ENCODE measurements around the gene SERHL2. TPM values are rescaled to one million over a fixed set of nuclear protein-coding genes. Genes with fewer than 3 reads are reported as not detected.
"Not testable (repeated sequence)": the region's sequence is repeated elsewhere in the genome, so short reads cannot be mapped to it uniquely, and the experiment has no call there.

SERHL2 gene
- polyA plus RNA-seq, 1 donor from 2014 or later: 0.99 TPM

- no peaks in the 10 kb centered on the region for H3K79me2 ChIP-seq (replicated peaks; ENCODE audit: insufficient read depth, low read length)
- no peaks in the 10 kb centered on the region for H3K9me3 ChIP-seq (ENCODE audit: low read length)
- no peaks in the 10 kb centered on the region for H3K9me2 ChIP-seq (ENCODE audit: insufficient read depth, low read length)
- no peak overlapping the region for H3K27ac ChIP-seq (ENCODE audit: low read length)
- H4K20me1 ChIP-seq (ENCODE audit: insufficient read depth): no peaks in the 10 kb centered on the region
- H3K4me2 ChIP-seq (ENCODE audit: low read length): no peak overlapping the region
- no peak overlapping the region for H3K4me3 ChIP-seq (ENCODE audit: low read length)
- no peaks in the 10 kb centered on the region for H3K36me3 ChIP-seq (ENCODE audit: insufficient read depth, low read length)
- H3K27me3 ChIP-seq (ENCODE audit: insufficient read depth, low read depth, low read length): no peaks in the 10 kb centered on the region
- H2AFZ ChIP-seq (ENCODE audit: low read depth, low read length): no peak overlapping the region
- H3F3A ChIP-seq (ENCODE audit: insufficient read depth, low read length, poor library complexity, severe bottlenecking): no peaks in the 10 kb centered on the region
- TF ChIP-seq EP300 (conservative IDR thresholded peaks at IDR 0.05; ENCODE audit: poor library complexity, severe bottlenecking) (no peak), POLR2AphosphoS5 (IDR thresholded peaks at IDR 0.05) (no peak), RAD21 (conservative IDR thresholded peaks at IDR 0.05) (no peak), EZH2 (IDR thresholded peaks at IDR 0.05; ENCODE audit: borderline replicate concordance, insufficient read depth, low read length, poor library complexity, severe bottlenecking) (no peak), SMC3 (conservative IDR thresholded peaks at IDR 0.05; ENCODE audit: poor library complexity) (no peak), MXI1 (conservative IDR thresholded peaks at IDR 0.05; ENCODE audit: poor library complexity, severe bottlenecking) (no peak), TAF1 (IDR thresholded peaks at IDR 0.05; ENCODE audit: low read depth) (no peak)
- TF ChIP-seq, protein P1, sequence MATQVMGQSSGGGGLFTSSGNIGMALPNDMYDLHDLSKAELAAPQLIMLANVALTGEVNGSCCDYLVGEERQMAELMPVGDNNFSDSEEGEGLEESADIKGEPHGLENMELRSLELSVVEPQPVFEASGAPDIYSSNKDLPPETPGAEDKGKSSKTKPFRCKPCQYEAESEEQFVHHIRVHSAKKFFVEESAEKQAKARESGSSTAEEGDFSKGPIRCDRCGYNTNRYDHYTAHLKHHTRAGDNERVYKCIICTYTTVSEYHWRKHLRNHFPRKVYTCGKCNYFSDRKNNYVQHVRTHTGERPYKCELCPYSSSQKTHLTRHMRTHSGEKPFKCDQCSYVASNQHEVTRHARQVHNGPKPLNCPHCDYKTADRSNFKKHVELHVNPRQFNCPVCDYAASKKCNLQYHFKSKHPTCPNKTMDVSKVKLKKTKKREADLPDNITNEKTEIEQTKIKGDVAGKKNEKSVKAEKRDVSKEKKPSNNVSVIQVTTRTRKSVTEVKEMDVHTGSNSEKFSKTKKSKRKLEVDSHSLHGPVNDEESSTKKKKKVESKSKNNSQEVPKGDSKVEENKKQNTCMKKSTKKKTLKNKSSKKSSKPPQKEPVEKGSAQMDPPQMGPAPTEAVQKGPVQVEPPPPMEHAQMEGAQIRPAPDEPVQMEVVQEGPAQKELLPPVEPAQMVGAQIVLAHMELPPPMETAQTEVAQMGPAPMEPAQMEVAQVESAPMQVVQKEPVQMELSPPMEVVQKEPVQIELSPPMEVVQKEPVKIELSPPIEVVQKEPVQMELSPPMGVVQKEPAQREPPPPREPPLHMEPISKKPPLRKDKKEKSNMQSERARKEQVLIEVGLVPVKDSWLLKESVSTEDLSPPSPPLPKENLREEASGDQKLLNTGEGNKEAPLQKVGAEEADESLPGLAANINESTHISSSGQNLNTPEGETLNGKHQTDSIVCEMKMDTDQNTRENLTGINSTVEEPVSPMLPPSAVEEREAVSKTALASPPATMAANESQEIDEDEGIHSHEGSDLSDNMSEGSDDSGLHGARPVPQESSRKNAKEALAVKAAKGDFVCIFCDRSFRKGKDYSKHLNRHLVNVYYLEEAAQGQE (IDR thresholded peaks at IDR 0.05; ENCODE audit: borderline replicate concordance): no peak
- TF ChIP-seq, protein P2, sequence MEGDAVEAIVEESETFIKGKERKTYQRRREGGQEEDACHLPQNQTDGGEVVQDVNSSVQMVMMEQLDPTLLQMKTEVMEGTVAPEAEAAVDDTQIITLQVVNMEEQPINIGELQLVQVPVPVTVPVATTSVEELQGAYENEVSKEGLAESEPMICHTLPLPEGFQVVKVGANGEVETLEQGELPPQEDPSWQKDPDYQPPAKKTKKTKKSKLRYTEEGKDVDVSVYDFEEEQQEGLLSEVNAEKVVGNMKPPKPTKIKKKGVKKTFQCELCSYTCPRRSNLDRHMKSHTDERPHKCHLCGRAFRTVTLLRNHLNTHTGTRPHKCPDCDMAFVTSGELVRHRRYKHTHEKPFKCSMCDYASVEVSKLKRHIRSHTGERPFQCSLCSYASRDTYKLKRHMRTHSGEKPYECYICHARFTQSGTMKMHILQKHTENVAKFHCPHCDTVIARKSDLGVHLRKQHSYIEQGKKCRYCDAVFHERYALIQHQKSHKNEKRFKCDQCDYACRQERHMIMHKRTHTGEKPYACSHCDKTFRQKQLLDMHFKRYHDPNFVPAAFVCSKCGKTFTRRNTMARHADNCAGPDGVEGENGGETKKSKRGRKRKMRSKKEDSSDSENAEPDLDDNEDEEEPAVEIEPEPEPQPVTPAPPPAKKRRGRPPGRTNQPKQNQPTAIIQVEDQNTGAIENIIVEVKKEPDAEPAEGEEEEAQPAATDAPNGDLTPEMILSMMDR (IDR thresholded peaks at IDR 0.05; ENCODE audit: poor library complexity, severe bottlenecking): no peak
- no peak overlapping the region for H3K9ac ChIP-seq (ENCODE audit: low read length)
Measured at GRCh38 chr22:42544686-42545085, 9.1 kb upstream of the SERHL2 start.

DNA sequence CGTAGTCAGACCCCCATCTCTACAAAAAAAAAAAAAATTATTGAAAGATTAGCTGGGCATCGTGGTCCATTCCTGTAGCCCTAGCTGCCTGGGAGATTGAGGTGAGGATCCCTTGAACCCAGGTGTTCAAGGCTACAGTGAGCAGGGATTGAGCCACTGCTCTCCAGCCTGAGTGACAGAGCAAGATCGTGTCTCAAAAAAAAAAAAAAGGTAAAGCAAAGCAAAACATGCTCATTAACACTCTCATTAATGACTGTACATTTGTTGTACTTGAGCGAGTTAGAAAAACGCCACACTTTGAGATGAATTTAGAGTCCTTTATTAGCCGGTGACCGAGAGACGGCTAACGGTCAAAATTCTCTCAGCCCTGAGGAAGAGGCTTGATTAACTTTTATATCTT lies 6.2 kb upstream of the SERHL2 start:
- no peak overlapping the region for H3K4me3 ChIP-seq (ENCODE audit: low read length)
- no peaks in the 10 kb centered on the region for H3K9me2 ChIP-seq (ENCODE audit: insufficient read depth, low read length)
- H2AFZ ChIP-seq (ENCODE audit: low read depth, low read length): no peak overlapping the region
- TF ChIP-seq RAD21 (conservative IDR thresholded peaks at IDR 0.05) (no peak), MXI1 (conservative IDR thresholded peaks at IDR 0.05; ENCODE audit: poor library complexity, severe bottlenecking) (no peak), SMC3 (conservative IDR thresholded peaks at IDR 0.05; ENCODE audit: poor library complexity) (no peak), EP300 (conservative IDR thresholded peaks at IDR 0.05; ENCODE audit: poor library complexity, severe bottlenecking) (no peak), TAF1 (IDR thresholded peaks at IDR 0.05; ENCODE audit: low read depth) (no peak), POLR2AphosphoS5 (IDR thresholded peaks at IDR 0.05) (no peak), EZH2 (IDR thresholded peaks at IDR 0.05; ENCODE audit: borderline replicate concordance, insufficient read depth, low read length, poor library complexity, severe bottlenecking) (no peak)
- TF ChIP-seq, protein P1 (IDR thresholded peaks at IDR 0.05; ENCODE audit: borderline replicate concordance): no peak
- TF ChIP-seq, protein P2 (IDR thresholded peaks at IDR 0.05; ENCODE audit: poor library complexity, severe bottlenecking): no peak
- no peaks in the 10 kb centered on the region for H3K9me3 ChIP-seq (ENCODE audit: low read length)
- no peaks in the 10 kb centered on the region for H4K20me1 ChIP-seq (ENCODE audit: insufficient read depth)
- no peak overlapping the region for H3K4me2 ChIP-seq (ENCODE audit: low read length)
- no peaks in the 10 kb centered on the region for H3K27me3 ChIP-seq (ENCODE audit: insufficient read depth, low read depth, low read length)
- H3F3A ChIP-seq (ENCODE audit: insufficient read depth, low read length, poor library complexity, severe bottlenecking): no peaks in the 10 kb centered on the region
- H3K9ac ChIP-seq (ENCODE audit: low read length): no peak overlapping the region
- no peaks in the 10 kb centered on the region for H3K79me2 ChIP-seq (replicated peaks; ENCODE audit: insufficient read depth, low read length)
- no peak overlapping the region for H3K27ac ChIP-seq (ENCODE audit: low read length)
- H3K36me3 ChIP-seq (ENCODE audit: insufficient read depth, low read length): no peaks in the 10 kb centered on the region

GRCh38 chr22:42548126-42548525 lies 5.6 kb upstream of the SERHL2 start:
- H3K79me2 ChIP-seq (replicated peaks; ENCODE audit: insufficient read depth, low read length); H3K9ac ChIP-seq (ENCODE audit: low read length): not testable (repeated sequence)

More at GRCh38 chr22:42548126-42548525, 5.6 kb upstream of the SERHL2 start:
- H3K27me3 ChIP-seq (ENCODE audit: insufficient read depth, low read depth, low read length); H3K9me2 ChIP-seq (ENCODE audit: insufficient read depth, low read length); H2AFZ ChIP-seq (ENCODE audit: low read depth, low read length); H4K20me1 ChIP-seq (ENCODE audit: insufficient read depth); H3K4me2 ChIP-seq (ENCODE audit: low read length); H3K27ac ChIP-seq (ENCODE audit: low read length); H3F3A ChIP-seq (ENCODE audit: insufficient read depth, low read length, poor library complexity, severe bottlenecking); H3K36me3 ChIP-seq (ENCODE audit: insufficient read depth, low read length); H3K9me3 ChIP-seq (ENCODE audit: low read length); H3K4me3 ChIP-seq (ENCODE audit: low read length): not testable (repeated sequence)
